T-cell (primary cell): ENCODE results near the gene ATG101. TPM values are rescaled to one million over a fixed set of nuclear protein-coding genes. Genes with fewer than 3 reads are reported as not detected.

ENCODE experiments used
- ATAC-seq, 4 experiments: fragments of 200-7000 bp in 3 of 4; fragments of 150-1000 bp in 1 of 4; cut with Tn5 transposase; replicated peaks in 1 of 4; 1 replicate in 3 of 4; 2 replicates in 1 of 4; pipeline ENCODE4 v1.10.0; 2021; ENCODE audit warnings: moderate library complexity in 3 of 4, mild to moderate bottlenecking in 2 of 4, moderate number of reproducible peaks in 1 of 4
- CTCF ChIA-PET, 2 donors: fragments of 300-600 bp; sonication (Branson Sonifier 250); formaldehyde crosslinking; loops; one replicate each; lab custom pipeline; 2022; ENCODE audit warnings: antibody characterized with exemption in 2 of 2; lab: Charles Lee
- POLR2A ChIA-PET, 2 donors: fragments of 300-600 bp; sonication (Branson Sonifier 250); formaldehyde crosslinking; loops; one replicate each; lab custom pipeline; 2022; ENCODE audit warnings: antibody characterized with exemption in 2 of 2; lab: Charles Lee
- DNase-seq, 35 experiments: peaks; one replicate each; pipeline versions ENCODE4 v3.0.0 to v3.0.0-alpha.2; 2013 to 2023
- H3K27ac ChIP-seq: one replicate; pipeline ENCODE4 v1.5.1; 2013; ENCODE audit warnings: low read length
- H3K27me3 ChIP-seq, 2 experiments: replicated peaks in 1 of 2; 1 replicate in 1 of 2; 2 replicates in 1 of 2; pipeline versions ENCODE4 v1.6.1 to v1.7.0; 2013; ENCODE audit warnings: low read length in 1 of 2, mixed read lengths in 1 of 2; ENCODE audit not compliant: control insufficient read depth in 2 of 2, insufficient read depth in 2 of 2; ENCODE audit errors: extremely low read depth in 1 of 2
- H3K36me3 ChIP-seq, 2 donors: 1 replicate in 1 of 2; 2 replicates in 1 of 2; pipeline versions ENCODE4 v1.6.1 to v1.7.0; 2013; ENCODE audit warnings: low read length in 1 of 2; ENCODE audit not compliant: control insufficient read depth in 2 of 2, insufficient read depth in 1 of 2; ENCODE audit errors: extremely low read depth in 1 of 2
- H3K4me1 ChIP-seq, 2 experiments: 1 replicate in 1 of 2; 2 replicates in 1 of 2; pipeline versions ENCODE4 v1.6.1 to v1.7.0; 2013; ENCODE audit warnings: low read length in 2 of 2, mixed read lengths in 1 of 2; ENCODE audit not compliant: insufficient read depth in 2 of 2, control insufficient read depth in 1 of 2; ENCODE audit errors: extremely low read depth in 1 of 2
- H3K4me3 ChIP-seq, 2 donors: 1 replicate in 1 of 2; 2 replicates in 1 of 2; pipeline versions ENCODE4 v1.5.1 to v1.7.0; 2013; ENCODE audit warnings: mild to moderate bottlenecking in 2 of 2, low read length in 1 of 2, moderate library complexity in 1 of 2; ENCODE audit not compliant: control insufficient read depth in 1 of 2; ENCODE audit errors: extremely low read depth in 1 of 2
- H3K9me3 ChIP-seq: 2 replicates; pipeline ENCODE4 v1.7.0; 2013
- H3K27ac Mint-ChIP-seq, 2 donors: one replicate each; pipeline ENCODE4 v1.8.0; 2020 to 2021; ENCODE audit warnings: mild to moderate bottlenecking in 2 of 2, mixed read lengths in 2 of 2
- H3K27me3 Mint-ChIP-seq, 2 donors: one replicate each; pipeline ENCODE4 v1.8.0; 2021 to 2022; ENCODE audit warnings: mixed read lengths in 2 of 2
- H3K36me3 Mint-ChIP-seq: one replicate; pipeline ENCODE4 v1.8.0; 2021; ENCODE audit warnings: mixed read lengths
- H3K4me1 Mint-ChIP-seq, 3 donors: one replicate each; pipeline ENCODE4 v1.8.0; 2020 to 2022; ENCODE audit warnings: mixed read lengths in 3 of 3, mild to moderate bottlenecking in 1 of 3
- H3K4me3 Mint-ChIP-seq, 3 donors: one replicate each; pipeline ENCODE4 v1.8.0; 2020 to 2022; ENCODE audit warnings: mild to moderate bottlenecking in 3 of 3, mixed read lengths in 3 of 3, moderate library complexity in 3 of 3
- H3K9me3 Mint-ChIP-seq, 3 donors: one replicate each; pipeline ENCODE4 v1.8.0; 2020 to 2022; ENCODE audit warnings: mixed read lengths in 3 of 3
- WGBS: methylation state at CpG from one replicate; pipeline ENCODE4 v1.1.5; 2013; ENCODE audit warnings: missing lambda C conversion rate; ENCODE audit not compliant: insufficient coverage; 5-methylcytosine and 5-hydroxymethylcytosine counted together
- total RNA-seq, 35 experiments: library from RNA in 6 of 35; stranded (reverse) in 6 of 35; fragments of 120-200 nt in 1 of 35; gene quantifications; one replicate each; pipeline versions ENCODE4 v1.2.1 to v1.2.4 and lab custom pipeline; 2013 to 2026

The ATG101 gene
- total RNA-seq, 5 donors from 2014 or later (not counting 1 experiment from before 2014, with no cell fraction given) = 24.8 to 30.3 (median 25.9) TPM

- CTCF ChIA-PET = interaction anchor here (0.5 to 2.0 kb wide), 6 partner anchors 10 to 696 kb away, joined by 3 to 20 read pairs (median 4); no protein-coding TSS in a partner anchor
- peak; percentile 66 to 70 (median 68) for ATAC-seq
- DNase-seq = peak in 34 of 35 experiments; percentile 63 to 94 (median 82)
- POLR2A ChIA-PET = interaction anchor here (0.6 to 1.6 kb wide), 4 partner anchors 14 to 87 kb away, joined by 3 to 8 read pairs (median 4); partner anchors contain the start of genes NR4A1 (in 1 of the 2) and TAMALIN (in 1 of the 2)
- Histone ChIP-seq H3K27ac (peak overlapping the region; percentile 85), H3K4me3 (peak overlapping the region; percentile 49 to 51), H3K36me3 (no peaks in the 10 kb centered on the region), H3K9me3 (no peaks in the 10 kb centered on the region), H3K27me3 (peaks cover 0 to 10% of the 10 kb centered on the region in 2 experiments), H3K4me1 (peaks cover 5 to 46% of the 10 kb centered on the region in 2 experiments)
- Mint-ChIP-seq H3K4me1 (peaks cover 34 to 65% (median 44%) of the 10 kb centered on the region in 3 donors), H3K27ac (no peak overlapping the region), H3K9me3 (no peaks in the 10 kb centered on the region), H3K4me3 (peak overlapping the region; percentile 44 to 71 (median 70)), H3K27me3 (no peaks in the 10 kb centered on the region), H3K36me3 (no peaks in the 10 kb centered on the region)
- 2% methylated on average over 50 of the region's 53 CpGs for WGBS
These were observed 33.1 kb upstream of the ATG101 start for GRCh38 chr12:52036587-52037171.

- 10% methylated on average over 47 of the region's 59 CpGs for WGBS
- peaks cover 9 to 50% of the 10 kb centered on the region in 2 experiments for H3K4me1 ChIP-seq
- ChIA-PET POLR2A (interaction anchor here in 1 of 2 donors (1.0 kb wide), 1 partner anchor 31 kb away, joined by 3 read pairs; the partner anchor contains the start of gene TAMALIN), CTCF (interaction anchor here (0.6 to 2.0 kb wide), 4 partner anchors 12 to 31 kb away, joined by 3 to 20 read pairs (median 3); no protein-coding TSS in a partner anchor)
- peaks cover 0 to 10% of the 10 kb centered on the region in 2 experiments for H3K27me3 ChIP-seq
- Mint-ChIP-seq H3K4me1 (peaks cover 37 to 67% (median 48%) of the 10 kb centered on the region in 3 donors), H3K27ac (no peak overlapping the region), H3K9me3 (no peaks in the 10 kb centered on the region), H3K36me3 (no peaks in the 10 kb centered on the region), H3K4me3 (peak overlapping the region; percentile 22 to 74 (median 70)), H3K27me3 (no peaks in the 10 kb centered on the region)
- peak in 1 of 4 experiments; percentile 1 for ATAC-seq
- no peak overlapping the region for H3K27ac ChIP-seq
- no peak for DNase-seq
- H3K36me3 ChIP-seq = no peaks in the 10 kb centered on the region
- H3K4me3 ChIP-seq = peak overlapping the region in 1 of 2 donors; percentile 37
- no peaks in the 10 kb centered on the region for H3K9me3 ChIP-seq
These were observed 32.4 kb upstream of the ATG101 start for GRCh38 chr12:52037248-52037861.

- DNase-seq (no peak), ATAC-seq (no peak)
- 92% methylated on average over 6 of the region's 6 CpGs for WGBS
- peaks cover 32 to 65% (median 45%) of the 10 kb centered on the region in 3 donors for H3K4me1 Mint-ChIP-seq
- Histone ChIP-seq H3K4me3 (no peak overlapping the region), H3K36me3 (no peaks in the 10 kb centered on the region), H3K27ac (no peak overlapping the region), H3K9me3 (no peaks in the 10 kb centered on the region), H3K4me1 (peaks cover 11 to 50% of the 10 kb centered on the region in 2 experiments), H3K27me3 (peaks cover 0 to 12% of the 10 kb centered on the region in 2 experiments)
- no peaks in the 10 kb centered on the region for H3K9me3 Mint-ChIP-seq
- H3K27me3 Mint-ChIP-seq = no peaks in the 10 kb centered on the region
- peak overlapping the region; percentile 22 to 74 (median 70) for H3K4me3 Mint-ChIP-seq
- H3K36me3 Mint-ChIP-seq = no peaks in the 10 kb centered on the region
- ChIA-PET POLR2A (interaction anchor here (0.6 to 1.0 kb wide), 2 partner anchors 12 to 54 kb away, joined by 3 to 4 read pairs; no protein-coding TSS in a partner anchor), CTCF (interaction anchor here (0.7 to 2.1 kb wide), 2 partner anchors 9 to 12 kb away, joined by 4 to 6 read pairs; no protein-coding TSS in a partner anchor)
- peak overlapping the region in 1 of 2 donors; percentile 42 for H3K27ac Mint-ChIP-seq
These were observed 31.3 kb upstream of the ATG101 start for GRCh38 chr12:52038447-52038846.

GRCh38 chr12:52041035-52041434, 28.7 kb upstream of the ATG101 start:
- no peak overlapping the region for H3K27ac ChIP-seq
- H3K9me3 Mint-ChIP-seq = no peaks in the 10 kb centered on the region
- peaks cover 14 to 45% of the 10 kb centered on the region in 2 experiments for H3K4me1 ChIP-seq
- H3K27me3 Mint-ChIP-seq = no peaks in the 10 kb centered on the region
- WGBS = no CpG with 5 or more reads among the region's 3 CpGs
- H3K4me3 Mint-ChIP-seq = no peak overlapping the region
- H3K27ac Mint-ChIP-seq = no peak overlapping the region
- DNase-seq (no peak), ATAC-seq (no peak)
- H3K36me3 ChIP-seq = no peaks in the 10 kb centered on the region
- H3K27me3 ChIP-seq = peaks cover 0 to 23% of the 10 kb centered on the region in 2 experiments
- H3K4me1 Mint-ChIP-seq = peaks cover 20 to 51% (median 29%) of the 10 kb centered on the region in 3 donors
- CTCF ChIA-PET = interaction anchor here in 1 of 2 donors (0.5 to 1.2 kb wide), 3 partner anchors 27 to 79 kb away, joined by 3 to 5 read pairs (median 4); no protein-coding TSS in a partner anchor
- POLR2A ChIA-PET = interaction anchor here in 1 of 2 donors (0.6 kb wide), 1 partner anchor 19 kb away, joined by 3 read pairs; no protein-coding TSS in a partner anchor
- H3K9me3 ChIP-seq = no peaks in the 10 kb centered on the region
- no peak overlapping the region for H3K4me3 ChIP-seq
- no peaks in the 10 kb centered on the region for H3K36me3 Mint-ChIP-seq

GRCh38 chr12:52041695-52042123, 28.1 kb upstream of the ATG101 start:
- Mint-ChIP-seq H3K27me3 (no peaks in the 10 kb centered on the region), H3K4me1 (peaks cover 16 to 45% (median 23%) of the 10 kb centered on the region in 3 donors), H3K27ac (peak overlapping the region in 1 of 2 donors; percentile 67), H3K36me3 (no peaks in the 10 kb centered on the region), H3K9me3 (no peaks in the 10 kb centered on the region), H3K4me3 (peak overlapping the region in 2 of 3 donors; percentile 49 to 56)
- Histone ChIP-seq H3K36me3 (no peaks in the 10 kb centered on the region), H3K4me1 (peaks cover 13 to 40% of the 10 kb centered on the region in 2 experiments), H3K9me3 (no peaks in the 10 kb centered on the region), H3K27ac (no peak overlapping the region), H3K4me3 (no peak overlapping the region), H3K27me3 (peaks cover 0 to 20% of the 10 kb centered on the region in 2 experiments)
- peak; percentile 30 to 63 (median 56) for ATAC-seq
- POLR2A ChIA-PET = no interaction called here
- DNase-seq = peak in 31 of 35 experiments; percentile 31 to 72 (median 49)
- WGBS = 34% methylated on average over 5 of the region's 6 CpGs
- CTCF ChIA-PET = interaction anchor here in 1 of 2 donors (0.6 kb wide), 1 partner anchor 41 kb away, joined by 3 read pairs; no protein-coding TSS in a partner anchor
